HG02798 (cell line): Measurements from ENCODE around the gene ANO2.

Experiments used
- ATAC-seq: cut with Tn5 transposase; IDR thresholded peaks from one replicate; pipeline ENCODE4 v1.9.1; 2021; ENCODE audit warnings: mild to moderate bottlenecking; ENCODE audit not compliant: unreplicated experiment, poor library complexity

Gene ANO2

DNA sequence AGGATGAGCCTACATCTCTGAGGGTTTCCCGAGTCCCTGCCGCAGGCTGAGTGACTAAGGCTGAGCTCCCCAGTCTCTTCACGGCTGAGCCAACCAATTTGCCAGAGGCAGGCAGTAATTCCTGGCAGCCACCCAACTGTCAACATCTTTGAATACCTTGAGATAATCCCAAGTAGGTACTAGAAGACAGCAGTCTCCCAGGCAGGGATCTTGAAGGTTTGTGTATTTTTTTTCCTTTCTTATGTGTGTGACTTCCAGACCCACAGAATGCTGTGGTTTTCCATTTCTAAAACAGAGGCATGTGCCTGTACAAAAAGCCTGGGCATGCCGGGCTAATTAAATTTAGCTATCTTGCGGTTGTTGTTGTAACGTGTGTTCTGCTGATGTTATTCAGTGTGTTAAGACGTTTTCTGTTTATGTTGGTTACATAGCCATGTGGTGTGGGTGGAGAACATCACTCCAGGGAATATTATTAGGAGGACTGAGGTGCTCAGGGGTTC lies 155.5 kb downstream of the ANO2 start:
- no peak for ATAC-seq

DNA sequence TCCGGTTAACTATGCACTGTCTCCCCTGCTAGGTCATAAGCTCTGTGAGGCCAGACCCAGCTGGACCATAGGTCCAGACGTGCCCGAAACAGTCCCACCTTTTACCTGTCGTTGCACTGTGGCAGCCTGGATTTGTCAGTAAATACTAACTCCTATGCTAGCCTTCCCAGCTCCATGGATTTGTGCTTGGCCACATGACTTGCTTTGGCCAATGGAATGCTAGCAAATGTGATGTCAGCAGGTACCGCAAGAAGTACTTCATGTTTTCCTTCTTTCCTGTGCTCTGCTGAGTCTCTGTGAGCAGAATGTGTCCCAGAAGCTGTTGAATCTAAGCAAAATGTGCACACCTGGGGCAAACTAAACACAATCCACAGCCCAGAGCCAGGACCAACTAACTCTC lies 157.2 kb downstream of the ANO2 start:
- ATAC-seq: no peak

DNA sequence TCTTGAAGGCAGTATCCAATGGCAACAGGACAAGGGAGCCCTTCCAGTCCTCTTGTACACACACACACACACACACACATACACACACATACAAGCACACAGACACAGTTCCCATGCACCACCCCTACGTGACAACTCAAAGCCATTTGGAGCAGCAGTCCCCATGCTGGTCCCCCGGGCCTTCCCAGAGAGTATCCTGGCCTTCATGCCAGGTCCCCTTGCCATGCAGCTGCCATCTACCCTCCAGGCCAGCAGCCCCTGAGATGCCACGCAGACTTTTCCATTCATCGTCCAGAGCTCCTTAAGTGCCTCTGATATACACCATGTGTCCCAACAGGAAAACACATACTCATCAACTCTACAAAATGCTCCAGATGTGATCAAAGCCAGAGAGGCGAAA lies 159.5 kb downstream of the ANO2 start:
- no peak for ATAC-seq

DNA sequence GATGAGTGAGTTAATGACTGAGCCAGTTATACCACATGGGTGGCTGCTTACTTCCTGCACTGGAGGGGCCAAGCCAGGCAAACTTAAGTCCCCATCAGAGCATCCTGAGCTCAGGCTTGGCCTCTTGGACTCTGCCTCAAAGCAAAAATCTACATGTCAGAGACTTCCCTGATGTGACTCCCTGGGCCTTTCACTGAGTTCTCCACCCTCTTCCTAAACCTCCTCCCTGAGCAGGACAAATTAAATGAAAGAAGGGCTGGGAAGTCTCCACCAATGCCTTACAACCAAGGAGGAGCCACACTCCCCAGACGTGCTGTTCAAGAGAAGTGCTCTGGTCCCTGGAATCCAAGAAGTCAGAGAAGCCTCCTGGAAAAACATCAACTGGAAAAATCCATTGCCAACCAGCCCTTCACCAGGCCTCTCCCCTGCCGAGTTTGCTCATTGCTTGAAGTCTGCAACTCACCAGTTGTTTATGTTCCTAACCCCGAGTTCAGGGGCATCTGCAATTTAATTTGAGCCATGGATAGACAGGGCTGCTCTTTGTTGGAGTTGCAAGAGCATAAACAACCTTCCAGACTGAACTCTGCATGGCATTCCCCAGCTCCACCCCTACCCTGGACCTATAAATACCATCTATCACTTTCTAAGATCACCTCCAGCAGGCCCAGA lies 160.5 kb downstream of the ANO2 start:
- no peak for ATAC-seq

DNA sequence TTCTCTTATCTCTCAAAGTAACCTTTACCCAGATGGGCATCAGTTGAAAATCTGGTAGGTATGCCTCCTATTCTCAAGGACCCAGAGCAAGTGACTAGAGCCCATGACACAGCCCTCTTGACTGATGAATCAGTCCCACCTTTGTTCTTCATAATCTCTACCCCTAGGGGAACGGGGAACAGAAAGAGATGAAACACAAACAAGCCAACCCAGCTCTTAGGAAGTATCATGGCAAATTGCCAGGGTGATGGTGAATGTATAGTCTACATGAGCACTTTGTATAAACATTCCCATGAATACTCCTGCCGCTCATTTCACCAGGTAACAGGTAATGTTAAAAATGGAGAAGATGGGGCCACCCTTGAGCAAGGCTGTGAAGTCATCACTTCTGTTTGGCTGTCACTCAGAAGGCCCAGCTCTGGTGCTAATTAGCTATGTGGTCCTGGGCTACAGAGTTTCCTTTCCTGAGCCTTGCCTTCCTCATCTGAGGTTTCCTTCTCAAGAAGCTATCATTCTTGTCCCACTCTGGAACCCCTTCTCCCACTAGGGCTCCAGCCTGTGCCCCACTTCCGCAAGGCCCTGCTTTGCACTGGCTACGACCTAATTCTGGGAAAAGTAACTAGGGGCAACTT lies 161.7 kb downstream of the ANO2 start:
- no peak for ATAC-seq

DNA sequence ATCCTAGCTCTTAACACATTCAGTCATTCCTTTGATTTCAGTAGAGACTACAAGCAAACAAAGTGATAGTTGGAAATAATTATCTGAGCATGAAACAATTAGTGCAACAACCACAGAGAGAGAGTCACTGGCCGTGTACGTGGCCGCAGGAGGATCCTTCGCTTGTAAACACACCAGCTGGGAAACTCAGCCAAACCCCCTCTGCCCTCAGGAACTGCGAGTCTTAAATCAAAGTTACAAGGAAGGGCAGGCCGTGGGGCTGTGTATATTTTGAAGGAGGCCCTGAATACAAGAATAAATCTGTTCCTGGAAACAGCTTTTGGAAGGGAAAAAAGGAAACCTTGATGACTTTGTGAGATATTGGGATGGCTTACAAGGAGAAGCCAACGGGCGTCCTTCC lies 164.5 kb downstream of the ANO2 start:
- ATAC-seq: no peak

DNA sequence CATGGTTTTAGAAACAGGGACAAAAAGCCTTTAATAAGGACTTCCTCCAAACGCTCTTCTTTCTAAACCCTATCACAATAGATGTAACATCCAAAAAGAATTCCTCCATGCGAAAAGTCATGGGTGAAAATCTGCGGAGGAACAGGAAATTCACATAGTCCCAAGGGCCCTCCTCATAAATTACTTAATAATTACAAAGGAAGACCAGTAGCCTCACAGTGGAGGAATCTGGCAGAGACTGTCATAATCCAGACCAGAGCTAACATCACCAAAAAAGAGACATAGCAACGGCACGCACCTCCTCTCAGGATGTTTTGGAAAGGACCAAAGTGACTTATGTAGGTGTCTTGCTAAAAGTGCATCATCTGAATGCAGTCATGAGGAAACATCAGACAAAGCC lies 165.7 kb downstream of the ANO2 start:
- ATAC-seq: no peak

DNA sequence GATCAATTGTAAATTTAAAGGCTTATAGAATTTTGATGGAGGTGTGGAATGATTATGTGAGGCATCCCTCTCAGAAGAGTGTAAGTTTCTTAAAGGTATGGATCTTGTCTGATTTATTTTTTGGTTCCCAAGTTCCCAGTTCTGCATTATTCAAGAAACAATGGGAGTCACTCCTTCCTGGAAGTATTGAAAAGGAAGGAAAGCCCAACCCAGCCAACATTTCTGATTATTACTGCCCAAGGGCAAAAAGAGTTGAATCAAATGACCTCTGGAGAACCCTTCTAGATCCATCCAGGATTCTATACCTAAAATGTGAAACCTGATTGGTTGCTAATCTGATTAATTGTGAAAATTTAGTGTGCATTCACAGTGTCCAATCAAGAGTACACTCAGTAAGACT lies 166.2 kb downstream of the ANO2 start:
- ATAC-seq: no peak

DNA sequence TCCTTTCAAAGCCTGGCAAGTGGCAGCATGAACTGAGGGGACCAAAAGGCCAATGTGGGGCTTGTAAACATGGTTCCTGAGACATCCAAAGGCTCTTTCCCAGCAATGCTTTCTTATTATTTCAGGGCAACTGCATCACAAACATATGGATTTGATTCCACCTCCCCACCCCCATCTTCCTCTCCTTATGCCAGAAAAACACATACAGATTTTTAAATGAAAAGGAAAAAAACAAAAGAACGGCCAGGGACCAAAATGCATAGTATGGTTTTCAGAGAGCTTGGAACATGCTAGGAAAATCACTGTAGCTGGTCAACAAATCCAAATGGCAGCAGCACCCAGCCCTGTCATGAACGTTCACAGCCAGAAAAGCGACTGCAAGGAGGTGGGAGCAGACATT lies 167.6 kb downstream of the ANO2 start:
- no peak for ATAC-seq

DNA sequence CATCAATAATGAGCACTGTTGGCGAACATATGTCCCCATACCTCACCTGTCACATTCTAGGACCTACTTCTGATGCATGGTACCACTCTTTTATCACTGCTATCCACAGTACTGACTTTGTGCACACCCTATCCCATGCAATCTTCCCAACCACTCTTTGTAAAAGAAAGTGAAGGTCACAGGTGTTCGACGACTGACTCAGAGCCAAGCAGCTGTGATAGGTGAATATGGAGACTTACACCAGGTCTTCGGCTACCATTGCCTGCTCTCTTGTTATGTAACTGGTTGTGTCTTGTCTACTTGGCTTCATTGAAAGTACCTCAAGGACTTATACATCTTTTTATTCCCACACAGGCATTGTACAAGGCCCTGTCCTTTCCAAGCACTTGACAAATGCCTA lies 169.0 kb downstream of the ANO2 start:
- ATAC-seq: no peak

DNA sequence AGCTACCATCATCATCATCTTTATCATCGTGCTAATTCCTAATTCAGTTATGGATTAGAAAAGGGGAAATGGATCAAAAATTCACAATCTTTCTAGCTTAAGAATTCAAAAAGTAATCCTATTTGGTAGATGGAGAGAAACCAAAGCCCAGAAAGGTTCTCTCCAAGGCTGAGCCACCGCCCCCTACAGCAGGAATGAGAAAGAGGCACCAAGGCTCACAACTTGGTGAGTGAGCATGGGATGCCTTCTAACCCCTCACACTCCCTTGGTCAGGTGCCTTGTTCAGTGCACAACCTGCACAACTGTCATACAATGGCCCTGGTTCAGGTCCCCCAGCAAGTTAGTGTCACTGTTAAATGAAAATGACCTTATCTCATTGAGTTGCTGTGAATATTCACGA lies 171.5 kb downstream of the ANO2 start:
- ATAC-seq: no peak

DNA sequence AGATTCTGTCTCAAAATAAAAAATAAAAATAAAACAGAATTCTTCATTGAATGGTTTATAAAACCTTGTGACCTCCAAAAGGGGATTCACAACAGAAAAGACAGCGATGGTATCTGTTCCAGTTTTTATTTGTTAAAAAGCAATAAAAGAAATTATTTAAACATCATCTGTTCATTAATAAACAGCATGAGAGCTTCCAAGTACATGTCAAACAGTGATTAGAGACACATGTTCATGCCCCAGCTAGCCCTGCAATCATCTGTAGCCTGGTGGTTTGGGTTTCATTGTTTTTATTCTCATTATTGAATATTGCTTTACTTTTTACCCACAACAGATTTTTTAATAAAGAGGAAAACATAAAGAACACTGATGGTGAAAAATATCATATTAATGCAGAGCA lies 173.3 kb downstream of the ANO2 start:
- no peak for ATAC-seq

DNA sequence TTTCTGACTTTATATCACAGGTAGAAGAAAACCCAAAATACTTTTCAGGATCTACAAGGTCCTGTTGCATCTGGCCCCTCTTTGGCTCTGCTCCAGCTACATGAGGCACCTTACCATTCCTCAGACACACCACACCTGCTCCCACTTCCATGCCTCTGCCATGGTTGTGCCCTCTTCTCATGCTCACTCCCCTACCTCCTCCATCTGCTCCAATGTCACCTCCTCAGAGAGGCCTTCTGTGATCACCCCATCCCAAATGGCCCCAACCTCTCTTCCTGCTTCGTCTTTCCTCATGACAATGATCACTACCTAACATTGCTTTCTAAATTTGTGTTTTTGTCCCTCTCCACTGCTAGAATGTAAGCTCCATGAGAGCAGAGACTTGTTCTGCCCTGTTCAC lies 174.3 kb downstream of the ANO2 start:
- ATAC-seq: no peak

DNA sequence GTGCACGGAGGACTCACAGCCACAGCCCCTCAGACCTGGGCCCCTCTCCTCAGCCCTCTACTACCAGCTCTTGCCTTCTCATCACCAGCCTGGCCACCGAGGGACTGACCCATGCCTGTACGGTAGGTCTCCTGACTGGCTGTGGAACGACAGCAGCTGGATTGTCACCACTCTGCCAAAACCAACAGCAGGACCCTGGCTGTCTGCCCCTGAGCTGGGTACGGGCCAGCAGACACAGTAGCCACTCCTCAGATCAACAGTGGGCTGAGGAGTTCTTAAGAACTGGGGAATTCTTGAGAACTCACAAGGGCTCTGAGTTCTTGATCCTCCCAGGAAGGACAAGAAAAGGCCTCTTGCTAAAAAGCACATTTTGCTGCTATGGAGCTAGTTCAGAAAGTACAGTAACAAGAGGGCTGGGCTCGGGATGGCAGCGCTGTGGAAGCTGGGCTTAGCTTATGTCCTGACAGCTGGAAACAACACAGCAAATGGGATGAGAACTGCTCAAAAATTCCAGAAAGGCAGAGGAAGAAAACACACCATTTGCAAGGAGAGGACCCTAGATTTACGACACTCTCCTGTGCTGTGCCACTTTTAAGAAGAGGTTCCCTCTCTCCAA lies 176.4 kb downstream of the ANO2 start:
- ATAC-seq: no peak

DNA sequence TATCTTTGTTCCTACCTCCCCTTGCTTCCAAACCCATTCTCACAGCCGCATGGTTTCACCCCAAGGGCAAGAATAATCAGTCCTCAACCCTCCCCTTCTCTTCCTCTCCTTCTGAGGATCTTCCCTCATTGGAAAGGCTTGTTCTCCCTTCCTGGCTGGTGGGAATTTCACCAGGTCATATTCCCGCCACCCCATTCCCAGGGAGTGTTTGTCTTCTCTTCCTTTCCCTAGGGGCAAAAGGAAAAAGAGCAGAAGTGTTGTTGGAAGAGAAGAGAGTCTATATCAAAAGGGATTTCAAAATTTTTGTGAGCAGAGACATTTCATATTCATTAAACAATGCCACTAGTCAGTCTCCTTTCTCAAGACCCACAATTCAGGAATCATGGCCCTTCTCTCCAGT lies 176.9 kb downstream of the ANO2 start:
- no peak for ATAC-seq

DNA sequence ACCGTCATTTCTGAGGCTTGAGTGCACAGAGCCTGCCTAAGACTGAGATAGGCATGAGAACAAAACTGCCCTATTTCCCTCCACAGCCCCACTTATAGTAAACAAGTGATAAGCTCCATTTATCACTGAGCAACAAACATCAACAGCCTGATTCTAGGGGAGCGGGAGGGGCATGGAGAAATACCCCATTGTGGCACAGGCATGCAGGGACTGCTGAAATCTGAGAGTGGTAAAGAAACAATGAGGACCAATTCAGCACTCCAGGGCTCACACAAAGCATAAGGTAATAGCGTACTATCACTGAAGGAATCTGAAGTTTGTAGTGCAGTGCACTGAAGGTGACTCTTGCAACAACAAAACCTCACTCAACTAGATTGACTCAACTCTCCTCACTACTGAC lies 186.7 kb downstream of the ANO2 start:
- no peak for ATAC-seq

DNA sequence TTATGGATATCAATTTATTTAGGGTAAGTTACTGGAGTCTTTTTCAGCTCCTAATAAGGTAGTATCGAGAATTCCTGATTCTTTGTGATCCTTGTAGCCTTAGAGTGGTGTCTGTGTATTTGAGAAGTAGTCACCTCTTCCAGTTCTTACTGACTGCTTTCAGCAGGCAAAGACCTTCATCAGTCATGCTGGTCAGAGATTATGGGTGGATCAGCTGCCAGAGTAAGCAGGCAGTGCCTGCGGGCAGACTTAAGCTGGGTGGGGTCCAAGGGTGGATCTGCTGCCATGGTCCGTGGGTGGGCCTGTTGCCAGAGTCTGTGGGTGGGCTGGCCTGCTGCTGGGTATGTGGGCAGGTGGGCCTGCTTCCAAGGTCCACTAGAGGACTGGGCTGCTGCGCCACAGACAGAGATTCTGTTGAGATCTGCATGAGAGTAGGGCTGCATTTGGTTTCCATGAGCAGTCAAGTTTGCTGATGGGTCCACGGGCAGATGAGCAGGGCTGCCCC lies 188.7 kb downstream of the ANO2 start:
- no peak for ATAC-seq

DNA sequence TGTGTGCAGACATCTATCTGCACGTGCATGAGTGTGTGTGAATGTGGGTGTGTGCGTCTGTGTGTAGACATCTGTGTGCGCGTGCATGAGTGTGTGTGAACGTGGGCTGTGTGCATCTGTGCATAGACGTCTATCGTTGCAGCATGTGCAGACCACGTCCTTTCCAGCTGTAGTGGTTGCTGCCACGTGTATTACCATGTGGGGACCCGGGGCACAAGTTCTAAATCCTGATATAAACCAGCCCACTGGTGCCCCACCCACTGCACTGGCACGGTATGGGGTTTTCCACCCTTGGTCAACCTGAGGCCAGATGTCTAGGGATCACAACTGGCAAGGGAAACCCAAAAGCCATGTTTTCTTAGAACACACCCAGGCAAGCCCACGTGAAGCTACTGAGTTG lies 197.0 kb downstream of the ANO2 start:
- no peak for ATAC-seq

DNA sequence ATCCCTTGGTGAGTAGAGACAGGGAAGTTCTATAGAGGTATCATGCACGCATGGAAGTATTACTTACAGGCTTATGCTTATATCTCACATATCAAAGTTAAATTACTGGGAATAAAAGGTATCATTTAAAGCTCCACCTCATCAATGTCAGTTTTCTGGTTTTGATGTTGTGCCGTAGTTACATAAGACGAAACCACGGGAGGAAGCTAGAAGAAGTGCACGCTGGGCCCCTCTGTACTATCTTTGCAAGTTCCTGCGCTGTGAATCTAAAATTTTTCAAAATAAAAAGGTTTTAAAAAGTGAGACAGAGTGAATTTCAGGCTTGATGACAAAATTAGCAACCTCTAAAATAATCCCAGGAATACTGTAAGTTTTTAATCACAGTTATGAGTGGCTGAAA lies 198.1 kb downstream of the ANO2 start:
- no peak for ATAC-seq

DNA sequence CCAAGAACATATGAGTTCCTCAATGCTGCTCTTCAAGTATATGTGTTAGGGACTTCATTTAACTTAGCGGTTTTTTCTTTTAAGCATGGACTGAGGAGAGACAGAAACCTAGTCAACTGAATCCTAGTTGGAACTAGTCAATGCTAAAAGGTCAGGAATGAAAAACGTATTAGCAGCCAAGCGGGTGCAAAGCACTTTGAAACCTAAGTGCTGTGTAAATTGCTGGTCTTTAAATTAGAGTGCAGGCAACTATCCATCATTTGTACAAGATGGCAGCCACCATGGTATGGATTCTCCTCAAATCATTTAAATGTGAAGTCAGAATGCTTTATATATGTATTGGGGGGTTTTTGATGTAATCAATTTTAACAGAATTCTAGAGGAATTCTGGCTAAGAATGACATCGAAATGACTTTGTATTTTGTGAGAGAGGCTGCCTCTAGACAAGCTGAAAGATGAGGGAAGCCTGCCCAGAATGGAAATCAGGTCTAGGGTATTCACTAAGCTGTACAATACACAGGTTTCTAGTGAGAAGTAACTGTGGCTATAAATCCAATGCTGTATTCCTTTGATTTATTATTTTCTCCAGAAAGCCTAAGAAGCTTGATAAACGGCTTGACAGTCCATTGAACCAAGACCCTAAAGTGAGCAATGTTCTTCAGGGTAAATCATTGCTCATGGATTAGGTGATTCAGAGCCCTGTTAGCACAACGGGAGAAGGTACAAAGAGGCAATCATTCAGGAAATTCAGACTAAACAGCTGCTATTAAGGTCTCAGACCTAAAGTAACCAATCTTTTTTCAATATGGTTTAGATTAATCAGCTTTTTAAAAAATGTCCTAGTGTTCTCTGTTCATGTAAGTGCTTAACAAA lies 198.8 kb downstream of the ANO2 start:
- no peak for ATAC-seq
